Upper lobe of left lung (tissue), 4 donors: Measurements from ENCODE around the gene CCNY.

Experiments used
- EP300 ChIP-seq, 4 donors: sonication (generic); formaldehyde crosslinking; IDR thresholded peaks; one replicate each; pipeline ENCODE4 v1.5.1; 2017; ENCODE audit warnings: antibody characterized with exemption in 4 of 4, control low read depth in 2 of 4
- POLR2A ChIP-seq, 4 donors: fragments of 450-650 bp; IDR thresholded peaks; one replicate each; pipeline ENCODE4 v1.5.1; 2016 to 2017; ENCODE audit warnings: antibody characterized with exemption in 4 of 4, mild to moderate bottlenecking in 2 of 4
- POLR2AphosphoS5 ChIP-seq, 2 donors: sonication (generic); formaldehyde crosslinking; IDR thresholded peaks; one replicate each; pipeline ENCODE4 v1.5.1; 2017; ENCODE audit warnings: antibody characterized with exemption in 2 of 2
- TF ChIP-seq, protein P1 (sequence below), 6 experiments: fragments of 450-650 bp in 4 of 6; fragments of 200-600 bp in 2 of 6; sonication (generic) in 2 of 6; IDR thresholded peaks; one replicate each; pipeline ENCODE4 v1.5.1; 2016 to 2019; ENCODE audit warnings: antibody characterized with exemption in 6 of 6

DNA sequence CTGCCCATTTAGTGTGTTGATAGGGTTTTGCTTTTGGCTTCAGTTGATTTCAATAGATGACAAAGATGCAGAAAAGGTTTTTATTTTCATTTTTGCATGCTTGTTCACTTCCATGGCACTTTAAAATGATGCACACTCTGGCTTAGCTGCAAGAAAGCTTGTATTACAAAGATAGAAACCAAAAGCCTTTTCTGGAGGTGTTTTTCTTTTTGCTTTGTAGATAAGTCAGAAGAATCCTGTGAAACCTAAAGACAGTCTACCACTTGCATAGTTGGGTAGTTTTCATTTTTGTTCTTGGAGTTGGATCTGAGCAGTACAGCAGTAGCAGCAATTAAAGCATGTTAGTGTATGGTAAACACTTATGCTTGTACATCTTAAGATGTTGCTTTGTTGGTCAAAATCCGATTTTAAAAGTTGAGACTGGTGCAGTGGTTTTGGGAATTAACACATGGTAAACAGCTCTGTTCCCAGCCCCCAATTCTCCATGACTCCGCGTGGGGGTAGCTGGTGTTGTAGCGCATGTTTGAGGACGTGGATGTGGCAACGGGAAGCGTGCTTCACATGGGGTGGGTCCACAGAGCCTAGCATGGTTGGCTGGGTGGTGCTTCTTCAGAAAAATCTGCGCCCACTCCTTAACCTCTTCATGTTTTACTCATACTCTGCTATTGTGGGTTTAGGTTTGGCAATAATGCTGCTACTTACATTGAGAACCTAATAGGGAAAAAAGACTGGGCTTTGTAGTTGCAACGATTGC lies 19.8 kb downstream of the CCNY start:
- TF ChIP-seq, protein P1, sequence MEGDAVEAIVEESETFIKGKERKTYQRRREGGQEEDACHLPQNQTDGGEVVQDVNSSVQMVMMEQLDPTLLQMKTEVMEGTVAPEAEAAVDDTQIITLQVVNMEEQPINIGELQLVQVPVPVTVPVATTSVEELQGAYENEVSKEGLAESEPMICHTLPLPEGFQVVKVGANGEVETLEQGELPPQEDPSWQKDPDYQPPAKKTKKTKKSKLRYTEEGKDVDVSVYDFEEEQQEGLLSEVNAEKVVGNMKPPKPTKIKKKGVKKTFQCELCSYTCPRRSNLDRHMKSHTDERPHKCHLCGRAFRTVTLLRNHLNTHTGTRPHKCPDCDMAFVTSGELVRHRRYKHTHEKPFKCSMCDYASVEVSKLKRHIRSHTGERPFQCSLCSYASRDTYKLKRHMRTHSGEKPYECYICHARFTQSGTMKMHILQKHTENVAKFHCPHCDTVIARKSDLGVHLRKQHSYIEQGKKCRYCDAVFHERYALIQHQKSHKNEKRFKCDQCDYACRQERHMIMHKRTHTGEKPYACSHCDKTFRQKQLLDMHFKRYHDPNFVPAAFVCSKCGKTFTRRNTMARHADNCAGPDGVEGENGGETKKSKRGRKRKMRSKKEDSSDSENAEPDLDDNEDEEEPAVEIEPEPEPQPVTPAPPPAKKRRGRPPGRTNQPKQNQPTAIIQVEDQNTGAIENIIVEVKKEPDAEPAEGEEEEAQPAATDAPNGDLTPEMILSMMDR (IDR thresholded peaks at IDR 0.05) = no peak
- TF ChIP-seq POLR2A (IDR thresholded peaks at IDR 0.05) (no peak), POLR2AphosphoS5 (IDR thresholded peaks at IDR 0.05) (no peak), EP300 (IDR thresholded peaks at IDR 0.05) (no peak)
